ENCODE data around the gene GCNT3.
"Not testable (repeated sequence)": the region's sequence is repeated elsewhere in the genome, so short reads cannot be mapped to it uniquely, and the experiment has no call there.

The GCNT3 gene

GRCh38 chr15:59618406-59618805 lies 6.8 kb downstream of the GCNT3 start:
- DNase-seq, result no peak

- peak; percentile 72 for DNase-seq
These were observed 10.7 kb downstream of the GCNT3 start for GRCh38 chr15:59622289-59622688.

- DNase-seq, result no peak
These were observed 21.1 kb downstream of the GCNT3 start for GRCh38 chr15:59632714-59633113.

GRCh38 chr15:59636184-59636583 lies 24.6 kb downstream of the GCNT3 start:
- DNase-seq, result no peak

GRCh38 chr15:59637507-59637906 lies 25.9 kb downstream of the GCNT3 start:
- DNase-seq, result not testable (repeated sequence)

- DNase-seq, result no peak
These were observed 30.8 kb downstream of the GCNT3 start for GRCh38 chr15:59642351-59642750.

GRCh38 chr15:59644756-59645155 lies 33.2 kb downstream of the GCNT3 start:
- DNase-seq, result peak; percentile 36

- DNase-seq, result not testable (repeated sequence)
These were observed 34.2 kb downstream of the GCNT3 start for GRCh38 chr15:59645812-59646211.

GRCh38 chr15:59646277-59646676 lies 34.7 kb downstream of the GCNT3 start:
- no peak for DNase-seq

- no peak for DNase-seq
These were observed 35.5 kb downstream of the GCNT3 start for GRCh38 chr15:59647085-59647484.

GRCh38 chr15:59649603-59650002 lies 38.0 kb downstream of the GCNT3 start:
- no peak for DNase-seq

GRCh38 chr15:59654046-59654445 lies 42.5 kb downstream of the GCNT3 start:
- no peak for DNase-seq

GRCh38 chr15:59656897-59657634 lies 45.5 kb downstream of the GCNT3 start, which contains the start of gene GTF2A2:
GTF2A2 (minus strand) TSS chr15:59657515; CDS start chr15:59652277, 5,238 bp downstream.
- DNase-seq, result peak; percentile 92

- DNase-seq, result no peak
These were observed 46.1 kb downstream of the GCNT3 start for GRCh38 chr15:59657635-59658125.

- DNase-seq, result no peak
These were observed 47.8 kb downstream of the GCNT3 start for GRCh38 chr15:59659366-59659765.

- no peak for DNase-seq
These were observed 50.7 kb downstream of the GCNT3 start for GRCh38 chr15:59662260-59662659.

- DNase-seq, result no peak
These were observed 57.0 kb downstream of the GCNT3 start for GRCh38 chr15:59668556-59668955.
